ENCODE measurements around the gene KDM4C.

Gene KDM4C

DNA sequence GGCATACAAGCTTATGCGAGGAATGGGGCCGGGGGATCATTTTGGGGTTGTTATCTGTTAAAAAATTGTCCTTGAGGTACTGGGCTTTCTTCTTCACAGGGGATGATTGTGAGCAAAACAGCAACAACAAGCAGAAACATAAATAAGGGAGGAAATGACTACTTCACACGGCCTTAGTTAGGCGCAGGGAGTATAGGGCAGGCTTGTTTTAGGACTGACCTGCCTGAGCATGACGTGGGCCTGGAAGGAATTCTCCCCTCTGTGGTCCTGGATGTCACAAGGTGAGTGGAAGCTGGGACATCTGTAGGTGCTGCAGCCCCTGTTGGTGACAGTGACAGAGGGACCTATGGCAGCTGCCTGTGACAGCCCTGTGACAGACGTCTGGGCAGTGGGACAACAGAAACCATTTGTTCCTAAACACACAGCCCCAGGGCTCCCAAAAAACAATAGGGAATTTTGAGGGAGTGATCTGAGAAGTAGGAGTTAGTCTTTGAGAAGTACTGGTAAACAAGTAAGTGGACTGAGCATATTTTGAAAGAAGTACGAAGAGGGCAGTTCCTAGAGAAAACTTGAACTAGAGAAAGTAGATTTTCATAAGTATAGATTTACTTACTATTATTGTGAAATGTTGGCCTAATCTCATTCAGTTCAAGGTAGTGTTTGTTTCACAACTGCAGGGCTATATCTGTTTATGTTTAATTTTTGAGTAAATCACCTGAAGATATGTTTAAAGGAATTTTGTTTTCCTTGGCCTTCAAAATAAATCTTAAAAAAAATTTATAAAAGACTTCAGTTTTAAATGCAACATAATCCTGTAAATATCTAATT is 113.1 kb downstream of the KDM4C start:
- DNase-seq, result no peak

- no peak for DNase-seq
Measured at GRCh38 chr9:6873857-6874256, 116.1 kb downstream of the KDM4C start.

DNA sequence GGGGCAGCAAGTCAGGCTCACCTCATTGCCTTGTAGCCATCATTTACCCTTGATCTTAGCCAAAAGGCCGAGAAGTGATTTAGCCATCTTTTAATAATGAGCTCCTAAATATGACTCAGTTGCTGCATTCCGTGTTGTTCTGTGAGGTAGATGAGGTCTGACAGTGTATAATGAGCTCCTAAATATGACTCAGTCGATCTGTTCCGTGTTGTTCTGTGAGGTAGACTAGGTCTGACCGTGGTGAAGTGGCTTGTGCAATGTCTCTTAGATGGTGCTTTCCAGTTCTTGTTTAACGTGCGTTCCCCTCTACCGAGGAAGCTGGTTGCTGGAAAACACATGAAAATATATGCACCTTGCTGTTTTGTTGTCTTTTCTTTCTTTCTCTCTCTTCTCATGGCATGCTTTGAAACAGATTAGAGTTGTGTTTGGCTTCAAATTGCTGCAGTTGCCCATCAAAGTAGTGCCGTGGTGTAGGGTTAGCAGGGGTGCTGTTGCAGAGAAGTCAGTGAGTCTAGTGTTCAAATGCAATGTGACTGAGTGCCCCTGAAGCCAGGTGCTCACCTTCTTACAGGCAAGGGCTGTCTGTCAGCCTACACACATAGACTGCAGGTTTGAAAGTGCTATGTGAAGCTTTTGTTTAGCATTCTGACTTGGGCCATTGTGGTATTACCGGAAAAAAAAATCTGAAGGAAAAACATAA is 118.6 kb downstream of the KDM4C start:
- DNase-seq, result no peak

- DNase-seq, result no peak
Measured at GRCh38 chr9:6877671-6878161, 119.9 kb downstream of the KDM4C start.

DNA sequence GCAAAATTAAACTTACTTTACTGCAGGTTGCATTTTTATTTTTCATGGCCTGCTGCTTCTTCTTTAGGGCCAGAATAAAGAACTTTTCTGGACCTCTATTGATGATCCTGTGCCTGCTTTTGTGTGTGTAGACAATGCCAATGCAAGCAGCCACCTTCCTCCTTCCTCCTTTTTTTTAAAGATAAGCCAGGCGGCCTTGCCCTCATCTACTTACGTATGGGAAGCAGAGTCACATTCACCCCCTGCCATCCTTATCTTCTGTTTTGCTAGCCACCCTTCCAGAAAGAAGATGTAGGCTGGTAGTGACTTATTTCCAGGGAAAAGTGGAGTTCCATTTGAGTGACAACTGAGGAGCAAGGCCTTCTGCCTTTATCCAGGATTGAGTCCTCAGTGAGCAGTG is 122.9 kb downstream of the KDM4C start:
- no peak for DNase-seq

DNA sequence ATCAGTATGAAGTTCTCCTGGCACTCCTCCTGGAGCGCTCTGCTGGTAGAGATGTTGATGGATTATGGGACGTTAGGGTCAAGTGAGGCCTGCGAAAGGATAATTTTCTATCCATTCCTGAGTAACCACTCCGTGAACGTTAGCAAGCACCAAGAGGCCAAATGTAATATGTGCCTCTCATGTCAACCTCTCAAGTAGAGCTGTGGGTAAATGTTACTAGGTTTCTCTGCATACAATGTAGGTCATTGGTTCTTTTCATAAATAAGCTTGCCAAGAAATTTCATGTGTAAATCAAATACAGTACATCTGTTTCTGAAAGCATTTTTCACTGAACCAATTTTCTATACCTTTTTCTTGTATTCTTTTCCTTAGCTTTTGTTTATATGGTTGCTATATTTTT is 126.3 kb downstream of the KDM4C start:
- DNase-seq, result no peak

DNA sequence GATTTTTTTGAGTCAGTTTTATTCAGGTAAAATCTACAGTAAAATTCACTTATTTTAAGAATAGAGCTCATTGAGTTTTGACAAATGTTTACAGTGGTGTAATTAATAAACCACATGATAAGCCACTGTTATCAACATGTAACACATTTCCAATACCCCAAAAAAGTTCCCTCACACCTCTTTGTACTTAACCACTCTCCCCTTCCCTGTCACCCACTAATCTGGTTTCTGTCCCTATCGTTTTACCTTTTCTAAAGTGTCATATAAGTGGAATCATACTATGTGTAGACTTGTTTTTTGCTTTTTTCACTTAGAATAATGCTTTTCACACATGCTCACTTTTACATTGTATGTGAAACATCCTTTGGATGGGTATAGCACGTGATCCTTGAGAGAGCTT is 127.2 kb downstream of the KDM4C start:
- DNase-seq, result no peak

GRCh38 chr9:6887051-6887450 is 129.3 kb downstream of the KDM4C start:
- DNase-seq, result no peak

GRCh38 chr9:6889868-6890267 is 132.1 kb downstream of the KDM4C start:
- no peak for DNase-seq

GRCh38 chr9:6893350-6894131 is 135.8 kb downstream of the KDM4C start:
- no peak for DNase-seq

GRCh38 chr9:6894135-6894534 is 136.4 kb downstream of the KDM4C start:
- no peak for DNase-seq

- no peak for DNase-seq
Measured at GRCh38 chr9:6895754-6896153, 138.0 kb downstream of the KDM4C start.

DNA sequence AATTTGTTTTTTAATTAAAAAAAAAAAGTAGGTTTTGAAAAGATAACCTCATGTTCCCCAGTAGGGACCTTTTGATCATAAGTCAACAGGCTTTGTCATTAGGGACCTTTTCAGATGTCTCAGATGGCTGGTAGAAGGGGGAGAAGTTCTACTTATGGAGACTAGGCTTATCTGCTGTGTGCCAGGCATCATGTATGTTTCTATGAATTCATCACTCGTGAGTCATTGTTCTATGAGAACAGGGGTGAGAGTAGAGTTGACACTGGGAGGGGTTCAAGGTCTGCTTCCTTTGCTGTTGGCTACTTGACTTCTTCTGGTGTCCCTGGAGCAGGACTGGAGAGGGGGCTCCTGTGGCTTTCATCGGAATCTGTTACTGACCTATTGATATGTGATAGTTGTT is 138.8 kb downstream of the KDM4C start:
- no peak for DNase-seq

DNA sequence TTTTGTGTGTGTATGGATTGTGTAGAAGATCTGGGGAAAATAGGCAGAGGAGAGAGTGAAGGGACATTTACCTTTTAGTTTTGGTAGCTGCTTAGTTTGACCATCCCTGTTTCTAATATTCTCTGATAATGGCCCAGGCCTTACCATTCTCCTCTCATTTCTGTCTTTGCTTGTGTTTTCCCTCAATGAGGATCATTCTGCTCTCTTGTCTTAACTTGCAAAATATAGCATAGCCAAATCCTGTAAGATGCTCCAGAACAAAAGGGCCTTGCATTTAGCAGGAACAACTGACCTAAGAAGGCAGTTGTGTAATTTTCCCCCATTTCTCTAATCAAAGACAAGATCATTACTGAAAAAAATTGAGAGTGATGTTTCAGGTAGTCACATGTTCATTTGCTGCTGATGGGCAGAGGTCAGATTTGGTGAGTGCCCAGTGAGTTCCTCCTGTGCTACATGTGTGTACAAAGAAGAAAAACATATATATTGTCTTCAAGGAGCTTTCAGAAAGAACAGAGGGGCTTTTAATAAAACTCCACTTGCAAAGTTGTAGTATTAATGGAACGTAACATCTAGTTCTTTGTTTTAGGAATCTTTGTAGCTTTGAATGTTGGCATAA is 139.5 kb downstream of the KDM4C start:
- no peak for DNase-seq

DNA sequence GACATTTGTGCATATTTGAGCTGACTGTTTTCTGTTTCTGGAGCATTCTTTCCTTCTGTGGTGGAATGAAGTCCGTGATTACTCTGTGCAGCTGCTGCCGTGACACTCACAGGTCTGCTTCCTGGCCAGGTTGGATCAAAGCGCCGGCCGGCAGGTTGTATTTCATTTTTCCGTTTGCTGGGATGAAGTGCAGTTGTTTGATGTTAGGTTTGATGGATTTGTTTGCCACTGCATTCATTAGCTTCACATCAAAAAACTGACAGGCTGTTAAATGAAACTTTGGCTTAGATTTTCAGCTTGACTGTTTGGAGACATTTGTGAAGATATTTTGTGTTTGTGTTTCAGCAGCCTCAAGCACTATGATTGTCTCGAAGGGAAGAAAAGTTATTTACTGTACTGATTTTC is 140.1 kb downstream of the KDM4C start:
- no peak for DNase-seq

DNA sequence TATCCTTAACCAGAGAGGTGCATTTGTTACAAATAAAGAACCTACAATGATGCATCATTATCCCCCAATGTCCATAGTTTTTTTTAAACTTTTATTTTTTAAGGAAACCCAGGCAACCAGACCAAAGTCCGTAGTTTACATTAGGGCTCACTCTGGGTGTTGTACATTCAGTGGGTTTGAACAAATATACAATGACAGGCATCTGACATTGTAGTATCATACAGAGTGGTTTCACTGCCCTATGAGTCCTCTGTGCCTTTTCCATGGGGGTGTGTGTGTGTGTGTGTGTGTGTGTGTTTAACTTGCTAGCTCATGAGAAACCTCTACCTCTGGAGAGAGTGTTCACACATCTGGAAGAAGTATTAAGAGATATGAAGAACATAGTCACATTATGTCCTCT is 141.5 kb downstream of the KDM4C start:
- DNase-seq, result no peak

GRCh38 chr9:6900440-6900883 is 142.7 kb downstream of the KDM4C start:
- DNase-seq, result no peak

DNA sequence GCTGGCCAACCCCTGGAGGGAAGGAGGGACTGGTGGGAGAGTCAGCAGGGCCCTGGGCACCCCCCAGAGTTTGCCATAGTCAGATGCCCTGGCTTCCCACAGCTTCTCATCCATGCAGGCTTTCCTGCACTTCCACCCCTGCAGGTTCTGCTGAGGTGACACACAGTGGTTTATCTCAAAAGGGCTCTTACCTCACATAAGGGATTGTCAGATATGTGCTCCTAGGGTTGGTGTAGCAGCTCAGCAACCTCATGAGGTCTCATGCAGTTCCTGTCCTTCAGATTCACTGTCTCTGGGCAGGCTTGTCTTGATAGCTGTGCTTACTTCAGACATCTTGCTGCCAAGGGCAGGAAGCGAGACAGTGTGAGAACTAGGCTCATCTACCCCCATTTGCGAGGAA is 143.4 kb downstream of the KDM4C start:
- DNase-seq, result no peak

DNA sequence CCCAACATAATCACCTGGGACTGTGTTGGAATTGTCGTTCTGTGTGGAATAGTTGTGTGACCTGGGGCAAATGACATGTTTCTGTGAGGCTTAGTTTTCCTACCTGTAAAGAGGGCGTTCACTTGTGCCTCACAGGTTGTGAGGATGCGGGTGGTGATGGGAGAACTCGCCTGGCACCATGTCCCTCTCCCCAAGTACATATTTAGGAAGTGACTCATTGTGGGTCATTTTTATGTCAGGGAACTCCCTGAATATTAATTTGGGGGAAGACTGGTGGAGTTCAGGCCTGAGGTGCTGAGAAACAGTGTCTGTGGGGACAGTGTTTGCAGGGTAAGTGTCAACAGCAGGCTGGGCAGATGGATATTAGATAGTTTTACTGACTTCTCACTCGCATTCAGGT is 144.7 kb downstream of the KDM4C start:
- no peak for DNase-seq

- peak; percentile 32 for DNase-seq
Measured at GRCh38 chr9:6904371-6904770, 146.6 kb downstream of the KDM4C start.

- DNase-seq, result no peak
Measured at GRCh38 chr9:6905850-6906375, 148.1 kb downstream of the KDM4C start.

DNA sequence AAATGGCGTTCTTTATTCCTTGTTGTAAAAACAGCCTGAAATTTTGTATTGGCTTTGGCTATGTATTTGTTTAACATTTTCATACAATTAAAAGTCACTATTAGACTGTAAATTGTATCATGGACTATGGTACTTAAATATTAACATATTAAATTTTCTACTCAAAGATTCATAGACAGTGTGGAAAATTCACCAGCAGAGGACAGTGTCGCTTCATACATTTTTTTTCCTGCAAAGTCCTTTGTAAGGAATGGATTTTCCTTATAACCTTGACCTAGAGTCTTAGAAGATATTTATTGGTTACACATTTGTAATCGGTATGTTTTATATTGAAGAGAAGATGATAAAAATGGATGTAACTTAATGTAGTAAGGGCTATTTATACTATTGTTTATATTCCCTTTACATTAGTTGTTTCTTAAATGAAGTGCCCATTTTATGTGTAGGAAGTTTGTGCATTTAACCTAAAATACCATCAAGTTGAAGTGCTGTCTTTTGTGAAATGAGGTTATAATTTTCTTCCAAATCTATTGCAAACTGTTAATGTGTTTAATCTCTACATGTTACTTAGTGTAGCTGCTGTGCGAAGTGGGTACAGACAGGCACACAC is 150.1 kb downstream of the KDM4C start:
- no peak for DNase-seq
